ENCODE measurements around the gene EFNA5.

DNA sequence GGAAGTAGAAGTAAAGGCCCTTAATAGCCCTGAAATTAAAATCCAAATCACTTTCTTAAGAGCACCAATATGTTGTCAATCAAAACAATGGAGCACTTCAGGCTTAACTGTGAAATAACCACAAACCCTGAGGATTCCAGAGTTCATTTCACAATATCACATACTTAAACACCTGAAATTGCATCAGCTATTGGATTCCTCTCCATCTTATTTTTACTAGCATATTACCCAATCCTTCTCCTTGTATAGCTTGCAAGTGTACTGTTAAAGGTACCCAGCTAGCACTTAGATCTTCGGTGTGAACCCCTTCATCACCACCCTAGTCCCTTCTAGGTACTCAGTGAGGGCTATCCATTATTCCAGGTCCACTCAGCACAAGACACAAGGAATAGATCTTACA, 287.3 kb downstream of the EFNA5 start:
- TF ChIP-seq, protein P1, sequence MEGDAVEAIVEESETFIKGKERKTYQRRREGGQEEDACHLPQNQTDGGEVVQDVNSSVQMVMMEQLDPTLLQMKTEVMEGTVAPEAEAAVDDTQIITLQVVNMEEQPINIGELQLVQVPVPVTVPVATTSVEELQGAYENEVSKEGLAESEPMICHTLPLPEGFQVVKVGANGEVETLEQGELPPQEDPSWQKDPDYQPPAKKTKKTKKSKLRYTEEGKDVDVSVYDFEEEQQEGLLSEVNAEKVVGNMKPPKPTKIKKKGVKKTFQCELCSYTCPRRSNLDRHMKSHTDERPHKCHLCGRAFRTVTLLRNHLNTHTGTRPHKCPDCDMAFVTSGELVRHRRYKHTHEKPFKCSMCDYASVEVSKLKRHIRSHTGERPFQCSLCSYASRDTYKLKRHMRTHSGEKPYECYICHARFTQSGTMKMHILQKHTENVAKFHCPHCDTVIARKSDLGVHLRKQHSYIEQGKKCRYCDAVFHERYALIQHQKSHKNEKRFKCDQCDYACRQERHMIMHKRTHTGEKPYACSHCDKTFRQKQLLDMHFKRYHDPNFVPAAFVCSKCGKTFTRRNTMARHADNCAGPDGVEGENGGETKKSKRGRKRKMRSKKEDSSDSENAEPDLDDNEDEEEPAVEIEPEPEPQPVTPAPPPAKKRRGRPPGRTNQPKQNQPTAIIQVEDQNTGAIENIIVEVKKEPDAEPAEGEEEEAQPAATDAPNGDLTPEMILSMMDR (IDR thresholded peaks at IDR 0.05; ENCODE audit: borderline replicate concordance, extremely low read depth, low read length, poor library complexity, severe bottlenecking) = no peak
- TF ChIP-seq EZH2 (IDR thresholded peaks at IDR 0.05; ENCODE audit: borderline replicate concordance, low read depth, low read length, severe bottlenecking) = no peak

All from DND-41 (cell line).